ENCODE data around the gene MATN3. TPM values are rescaled to one million over a fixed set of nuclear protein-coding genes. Genes with fewer than 3 reads are reported as not detected.

The MATN3 gene
- total RNA-seq, 1 donor from 2014 or later = 0.32 TPM

- Mint-ChIP-seq H3K4me1 (ENCODE audit: low read depth, unreplicated experiment) (peaks cover 2% of the 10 kb centered on the region), H3K27ac (ENCODE audit: unreplicated experiment) (no peak overlapping the region), H3K27me3 (ENCODE audit: unreplicated experiment) (no peaks in the 10 kb centered on the region), H3K4me3 (ENCODE audit: unreplicated experiment) (no peak overlapping the region), H3K9me3 (ENCODE audit: unreplicated experiment) (no peaks in the 10 kb centered on the region), H3K36me3 (ENCODE audit: unreplicated experiment) (no peaks in the 10 kb centered on the region)
- DNase-seq = no peak
- TF ChIP-seq, protein P1, sequence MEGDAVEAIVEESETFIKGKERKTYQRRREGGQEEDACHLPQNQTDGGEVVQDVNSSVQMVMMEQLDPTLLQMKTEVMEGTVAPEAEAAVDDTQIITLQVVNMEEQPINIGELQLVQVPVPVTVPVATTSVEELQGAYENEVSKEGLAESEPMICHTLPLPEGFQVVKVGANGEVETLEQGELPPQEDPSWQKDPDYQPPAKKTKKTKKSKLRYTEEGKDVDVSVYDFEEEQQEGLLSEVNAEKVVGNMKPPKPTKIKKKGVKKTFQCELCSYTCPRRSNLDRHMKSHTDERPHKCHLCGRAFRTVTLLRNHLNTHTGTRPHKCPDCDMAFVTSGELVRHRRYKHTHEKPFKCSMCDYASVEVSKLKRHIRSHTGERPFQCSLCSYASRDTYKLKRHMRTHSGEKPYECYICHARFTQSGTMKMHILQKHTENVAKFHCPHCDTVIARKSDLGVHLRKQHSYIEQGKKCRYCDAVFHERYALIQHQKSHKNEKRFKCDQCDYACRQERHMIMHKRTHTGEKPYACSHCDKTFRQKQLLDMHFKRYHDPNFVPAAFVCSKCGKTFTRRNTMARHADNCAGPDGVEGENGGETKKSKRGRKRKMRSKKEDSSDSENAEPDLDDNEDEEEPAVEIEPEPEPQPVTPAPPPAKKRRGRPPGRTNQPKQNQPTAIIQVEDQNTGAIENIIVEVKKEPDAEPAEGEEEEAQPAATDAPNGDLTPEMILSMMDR (IDR thresholded peaks at IDR 0.05; ENCODE audit: partially characterized antibody, unreplicated experiment) = no peak
Observed at GRCh38 chr2:19949071-19949470, 63.4 kb downstream of the MATN3 start.

DNA sequence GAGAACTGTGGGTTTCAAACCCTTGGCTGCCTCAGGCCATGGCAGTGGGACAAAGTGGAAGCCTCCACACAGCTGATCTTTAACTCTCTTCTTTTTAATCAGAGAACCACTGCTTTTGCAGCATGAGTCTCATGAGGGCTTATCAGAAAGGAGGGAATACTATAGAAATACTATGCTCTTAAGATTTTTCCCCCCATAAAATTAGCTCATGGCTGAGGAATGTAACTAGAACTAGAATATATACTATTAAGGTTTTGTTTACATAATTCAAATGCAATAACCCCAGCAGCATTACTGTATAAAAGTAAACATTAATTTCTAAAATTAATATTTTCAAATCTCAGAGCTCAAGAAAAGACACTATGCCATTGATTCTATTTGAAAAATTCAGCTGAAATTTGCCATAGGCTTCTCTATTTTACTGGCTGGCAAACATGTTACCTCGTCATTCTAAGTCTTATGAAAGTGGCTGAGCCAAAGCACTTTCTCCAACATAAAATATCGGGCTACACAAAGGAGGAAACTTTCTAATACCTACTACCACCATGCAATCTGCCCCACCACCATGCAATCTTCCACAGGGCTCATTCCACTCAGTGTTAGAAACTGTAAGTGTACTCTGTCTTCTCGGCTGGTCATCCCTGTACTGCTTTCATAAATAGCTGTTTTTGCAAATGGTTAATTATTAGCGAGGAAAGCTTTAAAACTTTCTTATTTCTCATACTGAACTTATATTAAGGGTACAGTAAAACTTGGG, 65.1 kb downstream of the MATN3 start:
- DNase-seq = no peak
- Mint-ChIP-seq H3K4me3 (ENCODE audit: unreplicated experiment) (no peak overlapping the region), H3K27me3 (ENCODE audit: unreplicated experiment) (no peaks in the 10 kb centered on the region), H3K4me1 (ENCODE audit: low read depth, unreplicated experiment) (peaks cover 4% of the 10 kb centered on the region), H3K9me3 (ENCODE audit: unreplicated experiment) (no peaks in the 10 kb centered on the region), H3K36me3 (ENCODE audit: unreplicated experiment) (no peaks in the 10 kb centered on the region), H3K27ac (ENCODE audit: unreplicated experiment) (no peak overlapping the region)
- TF ChIP-seq, protein P1 (IDR thresholded peaks at IDR 0.05; ENCODE audit: partially characterized antibody, unreplicated experiment) = no peak

- no peak overlapping the region for H3K4me3 Mint-ChIP-seq (ENCODE audit: unreplicated experiment)
- no peaks in the 10 kb centered on the region for H3K36me3 Mint-ChIP-seq (ENCODE audit: unreplicated experiment)
- H3K4me1 Mint-ChIP-seq (ENCODE audit: low read depth, unreplicated experiment) = peaks cover 4% of the 10 kb centered on the region
- no peak overlapping the region for H3K27ac Mint-ChIP-seq (ENCODE audit: unreplicated experiment)
- no peak for DNase-seq
- H3K9me3 Mint-ChIP-seq (ENCODE audit: unreplicated experiment) = no peaks in the 10 kb centered on the region
- H3K27me3 Mint-ChIP-seq (ENCODE audit: unreplicated experiment) = peaks cover 1% of the 10 kb centered on the region
- TF ChIP-seq, protein P1 (IDR thresholded peaks at IDR 0.05; ENCODE audit: partially characterized antibody, unreplicated experiment) = no peak
Observed at GRCh38 chr2:19944205-19944845, 68.1 kb downstream of the MATN3 start.

DNA sequence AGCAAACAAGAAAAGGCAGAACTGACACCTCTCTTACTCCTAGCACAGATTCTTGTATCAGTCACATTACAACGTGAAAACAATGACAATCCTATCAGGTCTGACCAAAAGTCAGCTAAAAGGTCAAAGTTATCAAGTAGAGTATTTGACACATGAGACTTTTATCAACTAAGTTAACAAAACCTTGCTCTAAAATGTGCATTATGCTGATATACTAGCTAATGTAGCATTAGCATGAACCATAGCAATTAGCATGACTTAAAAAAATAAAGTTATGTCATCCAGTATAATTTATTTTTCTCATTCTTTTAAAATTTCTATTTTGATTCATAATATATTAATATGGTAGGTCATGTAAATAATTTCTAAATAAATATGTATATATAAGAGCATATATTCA, 69.3 kb downstream of the MATN3 start:
- no peak for DNase-seq
- H3K4me1 Mint-ChIP-seq (ENCODE audit: low read depth, unreplicated experiment) = peaks cover 4% of the 10 kb centered on the region
- peaks cover 1% of the 10 kb centered on the region for H3K27me3 Mint-ChIP-seq (ENCODE audit: unreplicated experiment)
- H3K36me3 Mint-ChIP-seq (ENCODE audit: unreplicated experiment) = no peaks in the 10 kb centered on the region
- no peaks in the 10 kb centered on the region for H3K9me3 Mint-ChIP-seq (ENCODE audit: unreplicated experiment)
- no peak overlapping the region for H3K4me3 Mint-ChIP-seq (ENCODE audit: unreplicated experiment)
- H3K27ac Mint-ChIP-seq (ENCODE audit: unreplicated experiment) = no peak overlapping the region
- TF ChIP-seq, protein P1 (IDR thresholded peaks at IDR 0.05; ENCODE audit: partially characterized antibody, unreplicated experiment) = no peak

GRCh38 chr2:19942199-19942598, 70.3 kb downstream of the MATN3 start:
- Mint-ChIP-seq H3K27me3 (ENCODE audit: unreplicated experiment) (peaks cover 1% of the 10 kb centered on the region), H3K36me3 (ENCODE audit: unreplicated experiment) (no peaks in the 10 kb centered on the region), H3K9me3 (ENCODE audit: unreplicated experiment) (no peaks in the 10 kb centered on the region), H3K27ac (ENCODE audit: unreplicated experiment) (no peak overlapping the region), H3K4me1 (ENCODE audit: low read depth, unreplicated experiment) (peaks cover 4% of the 10 kb centered on the region), H3K4me3 (ENCODE audit: unreplicated experiment) (no peak overlapping the region)
- DNase-seq = no peak
- TF ChIP-seq, protein P1 (IDR thresholded peaks at IDR 0.05; ENCODE audit: partially characterized antibody, unreplicated experiment) = no peak
